Mammary epithelial cell (primary cell): ENCODE data around the gene MOB2.

ENCODE experiments used
- CTCF ChIP-seq, 2 donors: IDR thresholded peaks in 1 of 2; conservative IDR thresholded peaks in 1 of 2; 2 replicates each; pipeline ENCODE4 v1.5.1; 2011 to 2012; ENCODE audit warnings: inconsistent platforms in 2 of 2, low read length in 2 of 2, mild to moderate bottlenecking in 2 of 2, control low read depth in 1 of 2, low read depth in 1 of 2; ENCODE audit not compliant: insufficient read depth in 1 of 2; ENCODE audit errors: extremely low read depth in 1 of 2
- EZH2 ChIP-seq: IDR thresholded peaks from 2 replicates; pipeline ENCODE4 v1.6.1; 2012; ENCODE audit warnings: low read length, inconsistent platforms, borderline replicate concordance

- no peak for TF ChIP-seq CTCF (conservative IDR thresholded peaks at IDR 0.05 in 1 of 2, IDR thresholded peaks at IDR 0.05 in 1 of 2; ENCODE audit: extremely low read depth in 1 of 2, insufficient read depth in 1 of 2, low read depth in 1 of 2, low read length in 2 of 2)
- no peak for TF ChIP-seq EZH2
These were observed 18.6 kb downstream of the MOB2 start for GRCh38 chr11:1468002-1468401.
